A673 (cell line): Measurements from ENCODE around the gene ERC1.

ENCODE experiments used
- EZH2 ChIP-seq: fragments of 200-600 bp; sonication (generic); IDR thresholded peaks from 2 replicates; pipeline ENCODE4 v1.6.1; 2017; ENCODE audit warnings: borderline replicate concordance, low read depth, mild to moderate bottlenecking, mixed read lengths, antibody characterized with exemption, low read length; ENCODE audit not compliant: poor library complexity, severe bottlenecking
- TF ChIP-seq, protein P1 (sequence below): fragments of 300-800, 200-600 bp; sonication (generic); conservative IDR thresholded peaks from 2 replicates; pipeline ENCODE4 v1.5.1; 2017; ENCODE audit warnings: low read depth, mild to moderate bottlenecking, antibody characterized with exemption, low read length, moderate library complexity, mixed read lengths

DNA sequence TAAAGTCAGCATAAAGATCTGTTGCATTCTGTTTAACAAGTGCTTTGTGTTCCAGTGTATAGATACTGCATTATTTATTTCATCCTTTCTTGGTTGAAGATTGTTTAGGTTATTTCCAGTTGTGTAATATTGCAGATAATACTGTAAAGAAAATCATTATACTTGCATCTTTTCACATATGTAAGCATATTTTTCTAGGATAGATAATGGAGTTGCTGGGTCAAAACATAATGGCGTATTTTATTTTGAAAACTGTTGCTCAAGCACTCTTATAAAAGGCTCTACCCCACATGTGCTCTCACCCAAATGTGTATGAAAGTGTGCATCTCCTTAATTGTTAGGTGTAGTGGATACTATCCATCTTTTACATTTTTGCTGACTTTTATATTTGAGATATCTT, 329.0 kb downstream of the ERC1 start:
- TF ChIP-seq, protein P1, sequence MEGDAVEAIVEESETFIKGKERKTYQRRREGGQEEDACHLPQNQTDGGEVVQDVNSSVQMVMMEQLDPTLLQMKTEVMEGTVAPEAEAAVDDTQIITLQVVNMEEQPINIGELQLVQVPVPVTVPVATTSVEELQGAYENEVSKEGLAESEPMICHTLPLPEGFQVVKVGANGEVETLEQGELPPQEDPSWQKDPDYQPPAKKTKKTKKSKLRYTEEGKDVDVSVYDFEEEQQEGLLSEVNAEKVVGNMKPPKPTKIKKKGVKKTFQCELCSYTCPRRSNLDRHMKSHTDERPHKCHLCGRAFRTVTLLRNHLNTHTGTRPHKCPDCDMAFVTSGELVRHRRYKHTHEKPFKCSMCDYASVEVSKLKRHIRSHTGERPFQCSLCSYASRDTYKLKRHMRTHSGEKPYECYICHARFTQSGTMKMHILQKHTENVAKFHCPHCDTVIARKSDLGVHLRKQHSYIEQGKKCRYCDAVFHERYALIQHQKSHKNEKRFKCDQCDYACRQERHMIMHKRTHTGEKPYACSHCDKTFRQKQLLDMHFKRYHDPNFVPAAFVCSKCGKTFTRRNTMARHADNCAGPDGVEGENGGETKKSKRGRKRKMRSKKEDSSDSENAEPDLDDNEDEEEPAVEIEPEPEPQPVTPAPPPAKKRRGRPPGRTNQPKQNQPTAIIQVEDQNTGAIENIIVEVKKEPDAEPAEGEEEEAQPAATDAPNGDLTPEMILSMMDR: no peak
- TF ChIP-seq EZH2: no peak
